ENCODE data around the gene FCRL3.
"Not testable (repeated sequence)": the region's sequence is repeated elsewhere in the genome, so short reads cannot be mapped to it uniquely, and the experiment has no call there.

The FCRL3 gene

GRCh38 chr1:157700732-157701131 is at the start of gene FCRL3:
Gene FCRL3 (minus strand): TSS chr1:157700769. CDS start chr1:157700489, 280 bp downstream.
- DNase-seq (ENCODE audit: low read depth): no peak

GRCh38 chr1:157748262-157748817 is 47.8 kb upstream of the FCRL3 start:
- no peak for DNase-seq (ENCODE audit: low read depth)

- DNase-seq (ENCODE audit: low read depth): no peak
These were observed 38.8 kb upstream of the FCRL3 start for GRCh38 chr1:157739229-157739901.

GRCh38 chr1:157735991-157736390 is 35.4 kb upstream of the FCRL3 start:
- DNase-seq (ENCODE audit: low read depth): not testable (repeated sequence)

GRCh38 chr1:157734321-157734720 is 33.8 kb upstream of the FCRL3 start:
- DNase-seq (ENCODE audit: low read depth): no peak

- DNase-seq (ENCODE audit: low read depth): no peak
These were observed 32.2 kb upstream of the FCRL3 start for GRCh38 chr1:157732755-157733154.

GRCh38 chr1:157725221-157725577 is 24.6 kb upstream of the FCRL3 start:
- DNase-seq (ENCODE audit: low read depth): no peak

- no peak for DNase-seq (ENCODE audit: low read depth)
These were observed 24.1 kb upstream of the FCRL3 start for GRCh38 chr1:157724537-157725220.

- DNase-seq (ENCODE audit: low read depth): no peak
These were observed 22.6 kb upstream of the FCRL3 start for GRCh38 chr1:157723157-157723556.

- no peak for DNase-seq (ENCODE audit: low read depth)
These were observed 21.4 kb upstream of the FCRL3 start for GRCh38 chr1:157721985-157722384.

GRCh38 chr1:157715736-157716135 is 15.2 kb upstream of the FCRL3 start:
- DNase-seq (ENCODE audit: low read depth): no peak

GRCh38 chr1:157711802-157712201 is 11.2 kb upstream of the FCRL3 start:
- DNase-seq (ENCODE audit: low read depth): no peak

- DNase-seq (ENCODE audit: low read depth): no peak
These were observed 4.3 kb upstream of the FCRL3 start for GRCh38 chr1:157704878-157705277.

- no peak for DNase-seq (ENCODE audit: low read depth)
These were observed 3.4 kb upstream of the FCRL3 start for GRCh38 chr1:157703981-157704380.

- DNase-seq (ENCODE audit: low read depth): no peak
These were observed 1.8 kb upstream of the FCRL3 start for GRCh38 chr1:157702308-157702825.

- DNase-seq (ENCODE audit: low read depth): no peak
These were observed 264 bp downstream of the FCRL3 start for GRCh38 chr1:157700305-157700704.

GRCh38 chr1:157697781-157698569 is 2.6 kb downstream of the FCRL3 start:
- no peak for DNase-seq (ENCODE audit: low read depth)

GRCh38 chr1:157696966-157697628 is 3.5 kb downstream of the FCRL3 start:
- no peak for DNase-seq (ENCODE audit: low read depth)

GRCh38 chr1:157695417-157695816 is 5.2 kb downstream of the FCRL3 start:
- DNase-seq (ENCODE audit: low read depth): no peak

GRCh38 chr1:157691285-157691920 is 9.2 kb downstream of the FCRL3 start:
- no peak for DNase-seq (ENCODE audit: low read depth)

- no peak for DNase-seq (ENCODE audit: low read depth)
These were observed 17.7 kb downstream of the FCRL3 start for GRCh38 chr1:157682710-157683437.

Measured in GM04503 (cell line).